Neural cell (in vitro differentiated cells): Measurements from ENCODE around the gene SPARC.
"Not testable (repeated sequence)": the region's sequence is repeated elsewhere in the genome, so short reads cannot be mapped to it uniquely, and the experiment has no call there.

Experiments used
- CTCF ChIP-seq: fragments of 450-650 bp; IDR thresholded peaks from 2 replicates; pipeline ENCODE4 v1.5.1; 2014; ENCODE audit warnings: antibody characterized with exemption, mild to moderate bottlenecking, moderate library complexity; ENCODE audit not compliant: poor library complexity, severe bottlenecking
- EZH2 ChIP-seq: fragments of 200-600, 300-800 bp; shearing (Covaris generic), sonication (generic); IDR thresholded peaks from 2 replicates; pipeline ENCODE4 v1.6.1; 2014; ENCODE audit warnings: antibody characterized with exemption, low read length, borderline replicate concordance, mild to moderate bottlenecking; ENCODE audit not compliant: insufficient read depth, poor library complexity, severe bottlenecking
- POLR2AphosphoS5 ChIP-seq: IDR thresholded peaks from 2 replicates; pipeline ENCODE4 v1.6.1; 2012
- RAD21 ChIP-seq: fragments of 450-650 bp; conservative IDR thresholded peaks from 2 replicates; pipeline ENCODE4 v1.6.1; 2014; ENCODE audit warnings: antibody characterized with exemption, mild to moderate bottlenecking, moderate library complexity
- TAF1 ChIP-seq: IDR thresholded peaks from 2 replicates; pipeline ENCODE4 v1.6.1; 2012; ENCODE audit warnings: low read depth

- not testable (repeated sequence) for TF ChIP-seq TAF1, CTCF, EZH2, POLR2AphosphoS5, RAD21
Observed at GRCh38 chr5:151689591-151689990, 2.9 kb upstream of the SPARC start.
